Activated naive CD4-positive, alpha-beta T cell (primary cell): ENCODE measurements around the gene PCDHB9.
"Not testable (repeated sequence)": the region's sequence is repeated elsewhere in the genome, so short reads cannot be mapped to it uniquely, and the experiment has no call there.

ENCODE experiments used
- DNase-seq, 4 experiments: peaks; one replicate each; lab custom pipeline; 2025; lab: John Stamatoyannopoulos, UW

The PCDHB9 gene

GRCh38 chr5:141188682-141189081 lies 1.7 kb downstream of the PCDHB9 start:
- DNase-seq: not testable (repeated sequence)

GRCh38 chr5:141189131-141189530 lies 2.2 kb downstream of the PCDHB9 start:
- DNase-seq: not testable (repeated sequence)

GRCh38 chr5:141192110-141192725 lies 5.3 kb downstream of the PCDHB9 start, which contains the start of gene PCDHB10:
PCDHB10 (plus strand) TSS chr5:141192353; CDS start chr5:141192553, 200 bp downstream.
- DNase-seq: no peak

GRCh38 chr5:141194332-141194731 lies 7.4 kb downstream of the PCDHB9 start:
- DNase-seq: not testable (repeated sequence)

GRCh38 chr5:141196363-141196762 lies 9.4 kb downstream of the PCDHB9 start:
- DNase-seq: no peak

- no peak for DNase-seq
Observed at GRCh38 chr5:141199359-141200235, 12.6 kb downstream of the PCDHB9 start, which contains the start of gene PCDHB11. PCDHB11 (plus strand) TSS chr5:141199627; CDS start chr5:141199775, 148 bp downstream.

GRCh38 chr5:141201126-141201525 lies 14.2 kb downstream of the PCDHB9 start:
- not testable (repeated sequence) for DNase-seq

- not testable (repeated sequence) for DNase-seq
Observed at GRCh38 chr5:141201646-141202045, 14.7 kb downstream of the PCDHB9 start.

GRCh38 chr5:141208478-141208877 lies 21.5 kb downstream of the PCDHB9 start, which contains the start of gene PCDHB12:
PCDHB12 (plus strand) TSS chr5:141208719; CDS start chr5:141208908, 189 bp downstream.
- no peak for DNase-seq

GRCh38 chr5:141210281-141210680 lies 23.3 kb downstream of the PCDHB9 start:
- DNase-seq: not testable (repeated sequence)

- not testable (repeated sequence) for DNase-seq
Observed at GRCh38 chr5:141210849-141211248, 23.9 kb downstream of the PCDHB9 start.

GRCh38 chr5:141213656-141214339 lies 26.8 kb downstream of the PCDHB9 start, which contains the start of gene PCDHB13:
PCDHB13 (plus strand) TSS chr5:141213919; CDS start chr5:141214124, 205 bp downstream.
- not testable (repeated sequence) for DNase-seq

- DNase-seq: not testable (repeated sequence)
Observed at GRCh38 chr5:141214583-141214982, 27.6 kb downstream of the PCDHB9 start.

GRCh38 chr5:141215504-141215903 lies 28.5 kb downstream of the PCDHB9 start:
- DNase-seq: not testable (repeated sequence)

GRCh38 chr5:141216035-141216434 lies 29.1 kb downstream of the PCDHB9 start:
- DNase-seq: not testable (repeated sequence)

GRCh38 chr5:141223112-141223783 lies 36.3 kb downstream of the PCDHB9 start, which contains the start of gene PCDHB14:
PCDHB14 (plus strand) TSS chr5:141223343; CDS start chr5:141223506, 163 bp downstream.
- no peak for DNase-seq

GRCh38 chr5:141224844-141225243 lies 37.9 kb downstream of the PCDHB9 start:
- not testable (repeated sequence) for DNase-seq

GRCh38 chr5:141225421-141225820 lies 38.5 kb downstream of the PCDHB9 start:
- not testable (repeated sequence) for DNase-seq

- DNase-seq: no peak
Observed at GRCh38 chr5:141234109-141234667, 47.2 kb downstream of the PCDHB9 start.

- DNase-seq: not testable (repeated sequence)
Observed at GRCh38 chr5:141235922-141236321, 49.0 kb downstream of the PCDHB9 start.
